Activated CD8-positive, alpha-beta T cell treated with anti-CD3 and anti-CD28 coated beads for 36 hours (primary cell): ENCODE measurements around the gene HTRA3. TPM values are rescaled to one million over a fixed set of nuclear protein-coding genes. Genes with fewer than 3 reads are reported as not detected.

ENCODE experiments used
- ATAC-seq: fragments of 200-7000 bp; cut with Tn5 transposase; one replicate; pipeline ENCODE4 v1.10.0; 2021; ENCODE audit warnings: mild to moderate bottlenecking, moderate library complexity
- CTCF ChIA-PET: fragments of 350-600 bp; sonication (Branson Sonifier 250); formaldehyde crosslinking; loops from one replicate; lab custom pipeline; 2021; ENCODE audit warnings: antibody characterized with exemption; lab: Charles Lee
- POLR2A ChIA-PET: fragments of 350-600 bp; sonication (Branson Sonifier 250); formaldehyde crosslinking; loops from one replicate; lab custom pipeline; 2021; ENCODE audit warnings: antibody characterized with exemption; lab: Charles Lee
- DNase-seq: peaks from one replicate; pipeline ENCODE4 v3.0.0-alpha.2; 2020
- H3K27ac Mint-ChIP-seq: one replicate; pipeline ENCODE4 v1.8.0; 2021; ENCODE audit warnings: mild to moderate bottlenecking, mixed read lengths
- H3K27me3 Mint-ChIP-seq: one replicate; pipeline ENCODE4 v1.8.0; 2021; ENCODE audit warnings: mixed read lengths
- H3K36me3 Mint-ChIP-seq: one replicate; pipeline ENCODE4 v1.8.0; 2021; ENCODE audit warnings: low read depth, mixed read lengths
- H3K4me1 Mint-ChIP-seq: one replicate; pipeline ENCODE4 v1.8.0; 2021; ENCODE audit warnings: low read depth, mixed read lengths
- H3K4me3 Mint-ChIP-seq: one replicate; pipeline ENCODE4 v1.8.0; 2021; ENCODE audit warnings: mild to moderate bottlenecking, moderate library complexity, mixed read lengths
- H3K9me3 Mint-ChIP-seq: one replicate; pipeline ENCODE4 v1.8.0; 2021; ENCODE audit warnings: mixed read lengths
- intact Hi-C: fragments of 100-400 bp; cut with micrococcal nuclease; formaldehyde crosslinking; loops from one replicate; pipeline ENCODE4 v1.10.0; 2022
- total RNA-seq, 2 experiments: library from RNA; stranded (reverse); gene quantifications; one replicate each; pipeline ENCODE4 v1.2.3, GENCODE V29; 2021
- TF ChIP-seq, protein P1 (sequence below): fragments of 200-600 bp; IDR thresholded peaks from one replicate; pipeline ENCODE4 v1.8.0; 2022; ENCODE audit warnings: antibody characterized with exemption, mild to moderate bottlenecking

The HTRA3 gene
- total RNA-seq, 2 experiments from 2014 or later = 0.11 TPM; not detected in 1

DNA sequence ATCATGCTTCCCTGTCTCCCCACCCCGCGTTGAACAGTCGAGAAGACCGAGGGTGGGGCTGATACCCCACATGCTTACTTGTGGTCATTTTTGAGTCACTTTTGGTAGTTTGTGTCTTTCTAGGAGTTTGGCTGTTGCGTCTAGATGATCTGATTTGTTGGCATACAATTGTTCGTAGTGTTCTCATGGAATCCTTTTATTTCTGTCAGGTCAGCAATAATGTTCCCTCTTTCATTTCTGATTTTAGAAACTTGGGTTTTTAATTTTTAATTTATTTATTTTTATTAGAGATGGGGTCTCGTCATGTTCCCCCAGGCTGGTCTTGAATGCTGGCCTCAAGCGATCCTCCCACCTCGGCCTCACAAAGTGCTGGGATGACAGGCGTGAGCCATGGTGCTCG lies 39.5 kb upstream of the HTRA3 start:
- TF ChIP-seq, protein P1, sequence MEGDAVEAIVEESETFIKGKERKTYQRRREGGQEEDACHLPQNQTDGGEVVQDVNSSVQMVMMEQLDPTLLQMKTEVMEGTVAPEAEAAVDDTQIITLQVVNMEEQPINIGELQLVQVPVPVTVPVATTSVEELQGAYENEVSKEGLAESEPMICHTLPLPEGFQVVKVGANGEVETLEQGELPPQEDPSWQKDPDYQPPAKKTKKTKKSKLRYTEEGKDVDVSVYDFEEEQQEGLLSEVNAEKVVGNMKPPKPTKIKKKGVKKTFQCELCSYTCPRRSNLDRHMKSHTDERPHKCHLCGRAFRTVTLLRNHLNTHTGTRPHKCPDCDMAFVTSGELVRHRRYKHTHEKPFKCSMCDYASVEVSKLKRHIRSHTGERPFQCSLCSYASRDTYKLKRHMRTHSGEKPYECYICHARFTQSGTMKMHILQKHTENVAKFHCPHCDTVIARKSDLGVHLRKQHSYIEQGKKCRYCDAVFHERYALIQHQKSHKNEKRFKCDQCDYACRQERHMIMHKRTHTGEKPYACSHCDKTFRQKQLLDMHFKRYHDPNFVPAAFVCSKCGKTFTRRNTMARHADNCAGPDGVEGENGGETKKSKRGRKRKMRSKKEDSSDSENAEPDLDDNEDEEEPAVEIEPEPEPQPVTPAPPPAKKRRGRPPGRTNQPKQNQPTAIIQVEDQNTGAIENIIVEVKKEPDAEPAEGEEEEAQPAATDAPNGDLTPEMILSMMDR = no peak
- ATAC-seq = no peak
- H3K27ac Mint-ChIP-seq = no peak overlapping the region
- intact Hi-C loops = no loop called here
- H3K36me3 Mint-ChIP-seq = peaks cover 2% of the 10 kb centered on the region
- peaks cover 40% of the 10 kb centered on the region for H3K4me1 Mint-ChIP-seq
- H3K27me3 Mint-ChIP-seq = no peaks in the 10 kb centered on the region
- H3K9me3 Mint-ChIP-seq = no peaks in the 10 kb centered on the region
- ChIA-PET CTCF (interaction anchor here (1.0 to 2.1 kb wide), 3 partner anchors 12 to 62 kb away, joined by 3 to 12 read pairs (median 3); partner anchors contain the start of gene SH3TC1), POLR2A (interaction anchor here (1.9 to 5.3 kb wide), 2 partner anchors 31 to 199 kb away, joined by 4 to 23 read pairs; partner anchors contain the start of gene SH3TC1)
- H3K4me3 Mint-ChIP-seq = no peak overlapping the region
- no peak for DNase-seq

DNA sequence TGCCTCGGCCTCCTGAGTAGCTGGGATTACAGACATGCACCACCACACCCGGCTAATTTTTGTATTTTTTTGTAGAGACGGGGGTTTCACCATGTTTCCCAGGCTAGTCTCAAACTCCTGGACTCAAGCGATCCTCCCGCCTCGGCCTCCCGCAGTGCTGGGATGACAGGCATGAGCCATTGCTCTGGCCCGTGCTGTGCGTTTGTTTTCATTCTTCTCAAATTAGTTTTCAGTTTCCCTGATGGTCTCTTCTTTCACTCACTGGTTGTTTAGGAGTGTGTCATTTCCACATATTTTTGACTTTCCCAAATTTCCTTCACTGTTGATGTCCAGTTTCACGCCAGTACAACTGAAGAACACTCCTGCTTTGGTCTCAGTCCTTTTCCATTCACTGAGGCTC lies 38.7 kb upstream of the HTRA3 start:
- TF ChIP-seq, protein P1 = no peak
- H3K4me3 Mint-ChIP-seq = no peak overlapping the region
- no peak for DNase-seq
- ChIA-PET CTCF (interaction anchor here (2.1 kb wide), 1 partner anchor 11 kb away, joined by 12 read pairs; no protein-coding TSS in a partner anchor), POLR2A (interaction anchor here (0.6 kb wide), 1 partner anchor 201 kb away, joined by 3 read pairs; no protein-coding TSS in a partner anchor)
- H3K4me1 Mint-ChIP-seq = peaks cover 33% of the 10 kb centered on the region
- intact Hi-C loops = no loop called here
- ATAC-seq = no peak
- H3K36me3 Mint-ChIP-seq = peaks cover 2% of the 10 kb centered on the region
- H3K27ac Mint-ChIP-seq = no peak overlapping the region
- no peaks in the 10 kb centered on the region for H3K9me3 Mint-ChIP-seq
- H3K27me3 Mint-ChIP-seq = no peaks in the 10 kb centered on the region

DNA sequence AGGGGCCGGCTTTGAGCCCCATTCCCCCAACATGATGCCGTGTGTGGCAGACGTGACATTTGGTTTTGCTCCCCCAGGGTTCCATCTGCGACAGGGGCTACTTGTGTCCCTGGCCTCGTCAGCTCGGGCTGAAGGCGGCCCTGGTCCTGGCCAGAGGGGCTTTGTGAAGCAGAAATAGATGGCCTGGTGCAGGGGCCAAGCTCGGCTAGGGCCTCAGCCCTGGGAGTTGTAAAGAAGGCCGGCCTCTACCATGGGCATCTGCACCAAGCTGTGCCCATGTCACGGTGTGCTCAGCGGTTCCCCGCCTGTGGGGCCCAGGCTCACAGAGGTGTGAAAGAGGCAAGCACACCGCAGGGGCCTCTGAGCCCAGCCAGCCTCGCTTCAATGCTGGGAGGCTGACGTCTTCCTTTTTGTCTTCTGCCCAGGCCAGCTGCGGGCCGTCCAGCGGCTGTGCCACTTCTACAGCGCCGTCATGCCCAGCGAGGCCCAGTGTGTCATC lies 38.0 kb upstream of the HTRA3 start:
- Mint-ChIP-seq H3K27ac (no peak overlapping the region), H3K4me1 (peaks cover 27% of the 10 kb centered on the region), H3K27me3 (no peaks in the 10 kb centered on the region), H3K9me3 (no peaks in the 10 kb centered on the region), H3K4me3 (no peak overlapping the region), H3K36me3 (peaks cover 2% of the 10 kb centered on the region)
- ATAC-seq (no peak), DNase-seq (no peak)
- TF ChIP-seq, protein P1 = no peak
- ChIA-PET CTCF (interaction anchor here (1.5 to 2.1 kb wide), 2 partner anchors 11 to 55 kb away, joined by 3 to 12 read pairs; no protein-coding TSS in a partner anchor), POLR2A (no interaction called here)
- intact Hi-C loops = no loop called here

DNA sequence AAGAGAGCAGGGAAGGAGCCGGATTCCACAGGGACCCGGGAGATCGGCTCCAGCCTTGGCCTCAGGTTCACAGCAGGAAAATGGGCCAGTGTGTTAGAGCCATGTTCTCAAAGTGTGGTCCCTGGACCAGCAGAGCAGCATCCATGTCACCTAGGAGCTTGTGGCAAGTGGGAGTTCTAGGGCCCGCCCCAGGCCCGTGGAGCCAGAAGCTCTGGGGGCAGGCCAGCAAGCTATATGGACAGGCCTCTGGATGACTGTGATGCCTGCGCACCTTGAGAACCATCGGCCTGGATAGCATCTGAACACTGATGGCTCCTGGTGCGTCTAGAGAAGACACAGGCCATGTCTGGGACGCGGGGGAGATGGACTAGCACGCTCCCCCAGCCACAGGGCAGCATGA lies 36.8 kb upstream of the HTRA3 start:
- intact Hi-C loops = no loop called here
- H3K9me3 Mint-ChIP-seq = no peaks in the 10 kb centered on the region
- TF ChIP-seq, protein P1 = no peak
- no peak for DNase-seq
- ChIA-PET POLR2A (no interaction called here), CTCF (interaction anchor here (1.5 kb wide), 1 partner anchor 56 kb away, joined by 3 read pairs; no protein-coding TSS in a partner anchor)
- ATAC-seq = no peak
- H3K36me3 Mint-ChIP-seq = peaks cover 2% of the 10 kb centered on the region
- no peaks in the 10 kb centered on the region for H3K27me3 Mint-ChIP-seq
- peaks cover 23% of the 10 kb centered on the region for H3K4me1 Mint-ChIP-seq
- no peak overlapping the region for H3K27ac Mint-ChIP-seq
- H3K4me3 Mint-ChIP-seq = no peak overlapping the region

DNA sequence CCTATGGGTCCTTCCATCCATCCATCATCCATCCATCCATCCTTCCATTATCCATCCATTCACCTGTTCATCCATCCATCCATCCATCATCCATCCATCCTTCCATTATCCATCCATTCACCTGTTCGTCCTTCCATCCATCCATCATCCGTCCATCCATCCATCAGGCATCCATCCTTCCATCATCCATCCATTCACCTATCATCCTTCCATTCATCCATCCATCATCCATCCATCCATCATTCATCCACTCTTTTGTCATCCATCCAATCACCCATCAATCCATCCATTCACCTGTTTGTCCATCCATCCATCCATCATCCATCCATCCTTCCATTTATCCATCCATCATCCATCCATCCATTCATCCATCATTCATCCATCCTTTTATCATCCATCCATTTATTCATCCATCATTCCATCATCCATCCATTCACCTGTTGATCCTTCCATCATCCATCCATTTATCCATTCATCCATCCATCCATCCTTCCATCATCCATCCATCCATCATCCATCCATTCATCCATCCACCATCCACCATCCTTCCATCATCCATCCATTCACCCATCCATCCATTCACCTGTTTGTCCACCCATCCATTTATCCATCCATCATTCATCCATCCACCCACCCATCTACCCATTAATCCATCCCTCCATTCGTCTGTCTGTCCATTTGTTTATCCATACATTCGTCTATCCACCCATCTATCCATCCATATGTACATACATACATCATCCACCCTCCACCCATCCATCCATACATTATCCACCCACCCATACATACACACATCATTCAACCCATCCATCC lies 35.7 kb upstream of the HTRA3 start:
- ATAC-seq (no peak), DNase-seq (no peak)
- intact Hi-C loops = no loop called here
- H3K4me1 Mint-ChIP-seq = peaks cover 15% of the 10 kb centered on the region
- H3K9me3 Mint-ChIP-seq = no peaks in the 10 kb centered on the region
- CTCF ChIA-PET = no interaction called here
- H3K36me3 Mint-ChIP-seq = peaks cover 2% of the 10 kb centered on the region
- POLR2A ChIA-PET = no interaction called here
- TF ChIP-seq, protein P1 = no peak
- H3K27ac Mint-ChIP-seq = no peak overlapping the region
- no peaks in the 10 kb centered on the region for H3K27me3 Mint-ChIP-seq
- no peak overlapping the region for H3K4me3 Mint-ChIP-seq
